ENCODE results near the gene FLNB.
A peak's percentile ranks its signal among the peaks of the same experiment; 100 is the strongest.

Gene FLNB

GRCh38 chr3:58157700-58158099 lies 149.5 kb downstream of the FLNB start:
- TF ChIP-seq, protein P1, sequence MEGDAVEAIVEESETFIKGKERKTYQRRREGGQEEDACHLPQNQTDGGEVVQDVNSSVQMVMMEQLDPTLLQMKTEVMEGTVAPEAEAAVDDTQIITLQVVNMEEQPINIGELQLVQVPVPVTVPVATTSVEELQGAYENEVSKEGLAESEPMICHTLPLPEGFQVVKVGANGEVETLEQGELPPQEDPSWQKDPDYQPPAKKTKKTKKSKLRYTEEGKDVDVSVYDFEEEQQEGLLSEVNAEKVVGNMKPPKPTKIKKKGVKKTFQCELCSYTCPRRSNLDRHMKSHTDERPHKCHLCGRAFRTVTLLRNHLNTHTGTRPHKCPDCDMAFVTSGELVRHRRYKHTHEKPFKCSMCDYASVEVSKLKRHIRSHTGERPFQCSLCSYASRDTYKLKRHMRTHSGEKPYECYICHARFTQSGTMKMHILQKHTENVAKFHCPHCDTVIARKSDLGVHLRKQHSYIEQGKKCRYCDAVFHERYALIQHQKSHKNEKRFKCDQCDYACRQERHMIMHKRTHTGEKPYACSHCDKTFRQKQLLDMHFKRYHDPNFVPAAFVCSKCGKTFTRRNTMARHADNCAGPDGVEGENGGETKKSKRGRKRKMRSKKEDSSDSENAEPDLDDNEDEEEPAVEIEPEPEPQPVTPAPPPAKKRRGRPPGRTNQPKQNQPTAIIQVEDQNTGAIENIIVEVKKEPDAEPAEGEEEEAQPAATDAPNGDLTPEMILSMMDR (IDR thresholded peaks at IDR 0.05; ENCODE audit: low read depth, low read length, missing control alignments): no peak

DNA sequence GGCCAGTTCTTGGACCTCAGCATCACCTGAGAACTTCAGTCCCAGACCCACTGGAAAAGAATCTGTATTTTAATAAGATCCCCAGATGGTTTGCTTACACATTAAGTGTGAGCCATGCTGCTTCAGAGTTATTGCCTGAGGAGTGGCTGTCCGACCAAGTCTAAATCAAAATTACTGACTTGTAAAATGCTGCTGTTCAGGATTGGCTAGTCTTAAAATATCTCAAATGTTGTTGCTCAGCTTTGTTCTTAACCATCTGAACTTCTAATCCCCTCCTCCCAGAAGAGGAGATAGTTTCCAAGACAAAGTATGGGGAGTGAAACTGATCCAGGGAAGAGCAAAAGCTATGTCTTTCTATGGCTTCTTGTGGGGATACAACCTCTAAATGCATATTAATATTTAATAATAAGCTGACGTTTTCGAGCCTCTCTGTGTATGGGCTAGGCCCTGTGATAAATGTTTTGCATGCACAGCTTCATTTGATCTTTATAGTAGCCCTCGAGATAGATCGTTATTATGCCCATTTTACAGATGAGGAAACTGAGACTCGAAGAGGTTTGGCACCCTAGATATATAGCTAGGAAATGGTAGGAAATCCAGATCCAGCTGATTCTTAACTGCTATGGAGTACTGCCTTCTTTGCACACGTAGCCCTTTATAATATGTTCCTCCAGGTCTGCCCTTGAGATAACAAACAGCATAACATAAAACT lies 150.4 kb downstream of the FLNB start:
- TF ChIP-seq, protein P1 (IDR thresholded peaks at IDR 0.05; ENCODE audit: low read depth, low read length, missing control alignments): no peak
- H3K27me3 ChIP-seq (replicated peaks): no peaks in the 10 kb centered on the region
- peaks cover 97% of the 10 kb centered on the region for H3K36me3 ChIP-seq (replicated peaks)
- no peak overlapping the region for H3K4me3 ChIP-seq (ENCODE audit: low read depth, low read length)
- no peak for DNase-seq
- H3K27ac ChIP-seq: no peak overlapping the region
- in situ Hi-C loops (cut with HindIII; ENCODE audit: low pct_ligation_motif_present, low sequenced_read_pairs): loop anchor here (25.0 kb wide), 1 partner anchor 146 kb away; the partner anchor contains the start of gene FLNB

More at GRCh38 chr3:58157700-58158099, 149.5 kb downstream of the FLNB start:
- in situ Hi-C loops (cut with HindIII; ENCODE audit: low pct_ligation_motif_present, low sequenced_read_pairs): loop anchor here (25.0 kb wide), 1 partner anchor 145 kb away; the partner anchor contains the start of gene FLNB
- H3K36me3 ChIP-seq (replicated peaks): peaks cover 97% of the 10 kb centered on the region
- no peak overlapping the region for H3K27ac ChIP-seq
- no peaks in the 10 kb centered on the region for H3K27me3 ChIP-seq (replicated peaks)
- H3K4me3 ChIP-seq (ENCODE audit: low read depth, low read length): no peak overlapping the region
- DNase-seq: no peak

GRCh38 chr3:58160399-58160798 lies 152.2 kb downstream of the FLNB start:
- Histone ChIP-seq H3K27ac (no peak overlapping the region), H3K4me3 (ENCODE audit: low read depth, low read length) (no peak overlapping the region), H3K36me3 (replicated peaks) (peaks cover 97% of the 10 kb centered on the region), H3K27me3 (replicated peaks) (no peaks in the 10 kb centered on the region)
- TF ChIP-seq, protein P1 (IDR thresholded peaks at IDR 0.05; ENCODE audit: low read depth, low read length, missing control alignments): no peak
- in situ Hi-C loops (cut with HindIII; ENCODE audit: low pct_ligation_motif_present, low sequenced_read_pairs): loop anchor here (25.0 kb wide), 1 partner anchor 148 kb away; the partner anchor contains the start of gene FLNB
- no peak for DNase-seq

GRCh38 chr3:58161435-58162398 lies 153.5 kb downstream of the FLNB start:
- in situ Hi-C loops (cut with HindIII; ENCODE audit: low pct_ligation_motif_present, low sequenced_read_pairs): loop anchor here (25.0 kb wide), 1 partner anchor 149 kb away; the partner anchor contains the start of gene FLNB
- peaks cover 97% of the 10 kb centered on the region for H3K36me3 ChIP-seq (replicated peaks)
- peak overlapping the region; percentile 22 for H3K27ac ChIP-seq
- DNase-seq: peak; percentile 94
- H3K27me3 ChIP-seq (replicated peaks): no peaks in the 10 kb centered on the region
- no peak overlapping the region for H3K4me3 ChIP-seq (ENCODE audit: low read depth, low read length)
- TF ChIP-seq, protein P1 (IDR thresholded peaks at IDR 0.05; ENCODE audit: low read depth, low read length, missing control alignments): no peak

DNA sequence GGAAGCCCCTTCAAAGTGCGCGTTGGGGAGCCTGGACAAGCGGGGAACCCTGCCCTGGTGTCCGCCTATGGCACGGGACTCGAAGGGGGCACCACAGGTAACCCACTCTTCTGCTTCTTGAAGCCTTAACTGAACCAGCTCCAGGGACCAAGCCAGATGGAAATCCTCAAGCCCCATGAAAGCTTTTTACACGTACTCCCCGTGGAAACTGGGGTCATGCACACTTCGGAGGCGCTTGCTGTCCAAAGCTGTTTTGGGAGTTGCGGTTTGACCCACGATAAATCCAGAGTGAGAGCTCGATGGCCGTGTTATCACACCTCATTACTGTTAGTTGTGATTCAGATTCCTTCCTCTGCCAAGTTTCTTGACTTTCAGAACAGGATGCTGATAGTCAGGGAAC lies 155.0 kb downstream of the FLNB start:
- Histone ChIP-seq H3K4me3 (ENCODE audit: low read depth, low read length) (no peak overlapping the region), H3K27ac (no peak overlapping the region), H3K36me3 (replicated peaks) (peaks cover 95% of the 10 kb centered on the region), H3K27me3 (replicated peaks) (no peaks in the 10 kb centered on the region)
- TF ChIP-seq, protein P1 (IDR thresholded peaks at IDR 0.05; ENCODE audit: low read depth, low read length, missing control alignments): no peak
- DNase-seq: no peak
- in situ Hi-C loops (cut with HindIII; ENCODE audit: low pct_ligation_motif_present, low sequenced_read_pairs): loop anchor here (25.0 kb wide), 1 partner anchor 151 kb away; the partner anchor contains the start of gene FLNB
